Measurements from ENCODE around the gene ZNF277. TPM values are rescaled to one million over a fixed set of nuclear protein-coding genes. Genes with fewer than 3 reads are reported as not detected.

The ZNF277 gene
- total RNA-seq, 1 donor from 2014 or later: 23.7 TPM

- Mint-ChIP-seq H3K9me3 (peaks cover 14% of the 10 kb centered on the region), H3K4me1 (peaks cover 12% of the 10 kb centered on the region), H3K4me3 (no peak overlapping the region), H3K36me3 (peaks cover 15% of the 10 kb centered on the region), H3K27me3 (ENCODE audit: low read depth) (no peaks in the 10 kb centered on the region), H3K27ac (no peak overlapping the region)
- DNase-seq (ENCODE audit: low spot score in 2 of 2, unreplicated experiment in 2 of 2): no peak
- no peak for TF ChIP-seq CTCF (IDR thresholded peaks at IDR 0.05; ENCODE audit: unreplicated experiment)
Measured at GRCh38 chr7:112223310-112223709, 16.8 kb downstream of the ZNF277 start.

- H3K27ac Mint-ChIP-seq: no peak overlapping the region
- H3K4me3 Mint-ChIP-seq: no peak overlapping the region
- peaks cover 14% of the 10 kb centered on the region for H3K9me3 Mint-ChIP-seq
- H3K4me1 Mint-ChIP-seq: peaks cover 12% of the 10 kb centered on the region
- no peaks in the 10 kb centered on the region for H3K27me3 Mint-ChIP-seq (ENCODE audit: low read depth)
- H3K36me3 Mint-ChIP-seq: peaks cover 15% of the 10 kb centered on the region
- TF ChIP-seq CTCF (IDR thresholded peaks at IDR 0.05; ENCODE audit: unreplicated experiment): no peak
- DNase-seq (ENCODE audit: low spot score in 2 of 2, unreplicated experiment in 2 of 2): no peak
Measured at GRCh38 chr7:112224186-112224585, 17.7 kb downstream of the ZNF277 start.

- Mint-ChIP-seq H3K36me3 (peaks cover 13% of the 10 kb centered on the region), H3K27me3 (ENCODE audit: low read depth) (no peaks in the 10 kb centered on the region), H3K4me3 (no peak overlapping the region), H3K27ac (no peak overlapping the region), H3K4me1 (peaks cover 12% of the 10 kb centered on the region), H3K9me3 (peaks cover 13% of the 10 kb centered on the region)
- TF ChIP-seq CTCF (IDR thresholded peaks at IDR 0.05; ENCODE audit: unreplicated experiment): no peak
- no peak for DNase-seq (ENCODE audit: low spot score in 2 of 2, unreplicated experiment in 2 of 2)
Measured at GRCh38 chr7:112225006-112225405, 18.5 kb downstream of the ZNF277 start.

- Mint-ChIP-seq H3K4me1 (peaks cover 19% of the 10 kb centered on the region), H3K4me3 (no peak overlapping the region), H3K36me3 (peaks cover 9% of the 10 kb centered on the region), H3K9me3 (peaks cover 12% of the 10 kb centered on the region), H3K27ac (no peak overlapping the region), H3K27me3 (ENCODE audit: low read depth) (no peaks in the 10 kb centered on the region)
- DNase-seq (ENCODE audit: low spot score in 2 of 2, unreplicated experiment in 2 of 2): no peak
- TF ChIP-seq CTCF (IDR thresholded peaks at IDR 0.05; ENCODE audit: unreplicated experiment): no peak
Measured at GRCh38 chr7:112226701-112227276, 20.3 kb downstream of the ZNF277 start.

GRCh38 chr7:112228632-112229031, 22.1 kb downstream of the ZNF277 start:
- Mint-ChIP-seq H3K9me3 (peaks cover 8% of the 10 kb centered on the region), H3K27me3 (ENCODE audit: low read depth) (no peaks in the 10 kb centered on the region), H3K4me1 (peaks cover 19% of the 10 kb centered on the region), H3K4me3 (no peak overlapping the region), H3K36me3 (peaks cover 3% of the 10 kb centered on the region), H3K27ac (no peak overlapping the region)
- no peak for TF ChIP-seq CTCF (IDR thresholded peaks at IDR 0.05; ENCODE audit: unreplicated experiment)
- DNase-seq (ENCODE audit: low spot score in 2 of 2, unreplicated experiment in 2 of 2): no peak
